HCT116 (cell line): ENCODE results near the gene GRIN2A. TPM values are rescaled to one million over a fixed set of nuclear protein-coding genes. Genes with fewer than 3 reads are reported as not detected.

Experiments
- ATAC-seq: fragments of 200-7000 bp; cut with Tn5 transposase; 2 replicates; pipeline ENCODE4 v1.9.1; 2020; ENCODE audit warnings: mild to moderate bottlenecking, moderate library complexity
- BruUV-seq: library from RNA; stranded (reverse); fragments of 400-500 nt; replicated peaks from 2 replicates; lab custom pipeline; 2021; lab: Mats Ljungman, UMichigan
- CTCF ChIA-PET: fragments of 300-600 bp; sonication (Branson Sonifier 250); formaldehyde crosslinking; loops from one replicate; lab custom pipeline; 2021; ENCODE audit warnings: antibody characterized with exemption; lab: Charles Lee
- POLR2A ChIA-PET: fragments of 300-600, 350-600 bp; sonication (Branson Sonifier 250); formaldehyde crosslinking; loops from one replicate; lab custom pipeline; 2021; ENCODE audit warnings: antibody characterized with exemption; lab: Charles Lee
- RAD21 ChIA-PET, 2 experiments: fragments of 300-600 bp; sonication (Branson Sonifier 250); formaldehyde crosslinking; loops; one replicate each; lab custom pipeline; 2023; ENCODE audit warnings: low total read pairs in 2 of 2; ENCODE audit not compliant: uncharacterized antibody in 2 of 2, unreplicated experiment in 2 of 2, low non-redundant PET in 1 of 2; lab: Charles Lee
- DNase-seq: peaks from one replicate; pipeline ENCODE4 v3.0.0-alpha.2; 2010; ENCODE audit warnings: low read depth, low spot score
- H2AFZ ChIP-seq: fragments of 200-600 bp; shearing (Covaris generic), sonication (generic); 2 replicates; pipeline ENCODE4 v1.6.1; 2017; ENCODE audit warnings: low read depth, mixed run types, mixed read lengths, antibody characterized with exemption, low read length; ENCODE audit not compliant: poor library complexity, severe bottlenecking
- H3K27ac ChIP-seq: 2 replicates; pipeline ENCODE4 v1.5.1; 2012; ENCODE audit warnings: low read depth, low read length
- H3K27me3 ChIP-seq: fragments of 200-600 bp; sonication (generic); 2 replicates; pipeline ENCODE4 v1.6.1; 2016; ENCODE audit warnings: mixed run types, low read length, mixed read lengths; ENCODE audit not compliant: insufficient read depth
- H3K36me3 ChIP-seq, 2 experiments: fragments of 200-500 bp in 1 of 2; fragments of 200-600 bp in 1 of 2; sonication (Bioruptor generic) in 1 of 2; sonication (generic) in 1 of 2; 2 replicates each; pipeline versions ENCODE4 v1.5.1 to v1.6.1; 2014 to 2016; ENCODE audit warnings: low read length in 2 of 2, inconsistent platforms in 1 of 2, mixed read lengths in 1 of 2, mixed run types in 1 of 2; ENCODE audit not compliant: insufficient read depth in 2 of 2, control insufficient read depth in 1 of 2
- H3K4me1 ChIP-seq, 2 experiments: fragments of 200-600 bp in 1 of 2; sonication (generic) in 1 of 2; 2 replicates each; pipeline versions ENCODE4 v1.5.1 to v1.6.1; 2012 to 2017; ENCODE audit warnings: low read length in 2 of 2, inconsistent platforms in 1 of 2, mild to moderate bottlenecking in 1 of 2, mixed read lengths in 1 of 2, mixed run types in 1 of 2, moderate library complexity in 1 of 2; ENCODE audit not compliant: insufficient read depth in 2 of 2, control insufficient read depth in 1 of 2
- H3K4me2 ChIP-seq: fragments of 200-600 bp; sonication (generic); 2 replicates; pipeline ENCODE4 v1.6.1; 2017; ENCODE audit warnings: mixed run types, low read length, mixed read lengths
- H3K4me3 ChIP-seq, 2 experiments: fragments of 200-600 bp in 1 of 2; sonication (generic) in 1 of 2; replicated peaks in 1 of 2; 2 replicates each; pipeline ENCODE4 v1.5.1; 2011 to 2016; ENCODE audit warnings: low read length in 2 of 2, control low read depth in 1 of 2, low read depth in 1 of 2, mild to moderate bottlenecking in 1 of 2, mixed read lengths in 1 of 2, mixed run types in 1 of 2
- H3K79me2 ChIP-seq: fragments of 200-600 bp; sonication (generic); 2 replicates; pipeline ENCODE4 v1.6.1; 2017; ENCODE audit warnings: mild to moderate bottlenecking, mixed run types, low read length, moderate library complexity, mixed read lengths; ENCODE audit not compliant: insufficient read depth
- H3K9ac ChIP-seq: fragments of 200-600 bp; sonication (generic); 2 replicates; pipeline ENCODE4 v1.6.1; 2016; ENCODE audit warnings: low read length, mixed read lengths
- H3K9me2 ChIP-seq: fragments of 200-600 bp; sonication (generic), shearing (Covaris generic); 2 replicates; pipeline ENCODE4 v1.6.1; 2017; ENCODE audit warnings: mixed run types, mild to moderate bottlenecking, moderate library complexity; ENCODE audit not compliant: insufficient read depth
- H3K9me3 ChIP-seq, 2 experiments: fragments of 200-500 bp in 1 of 2; fragments of 200-600 bp in 1 of 2; sonication (Bioruptor generic) in 1 of 2; sonication (generic) in 1 of 2; 2 replicates each; pipeline ENCODE4 v1.6.1; 2014 to 2017; ENCODE audit warnings: low read length in 2 of 2, mixed read lengths in 2 of 2, inconsistent platforms in 1 of 2, low read depth in 1 of 2, mild to moderate bottlenecking in 1 of 2, mixed run types in 1 of 2, moderate library complexity in 1 of 2; ENCODE audit not compliant: control insufficient read depth in 1 of 2, insufficient read depth in 1 of 2
- H4K20me1 ChIP-seq: fragments of 200-600 bp; sonication (generic), shearing (Covaris generic); 2 replicates; pipeline ENCODE4 v1.6.1; 2017; ENCODE audit warnings: mixed run types, mild to moderate bottlenecking, moderate library complexity; ENCODE audit not compliant: insufficient read depth
- CEBPB ChIP-seq: IDR thresholded peaks from 2 replicates; pipeline ENCODE4 v1.6.1; 2012; ENCODE audit warnings: low read depth
- ELF1 ChIP-seq: IDR thresholded peaks from 2 replicates; pipeline ENCODE4 v1.6.1; 2012; ENCODE audit warnings: low read depth, borderline replicate concordance
- POLR2AphosphoS5 ChIP-seq: IDR thresholded peaks from 2 replicates; pipeline ENCODE4 v1.6.1; 2011; ENCODE audit warnings: mild to moderate bottlenecking, low read depth, low read length, moderate library complexity
- SIN3A ChIP-seq: IDR thresholded peaks from 2 replicates; pipeline ENCODE4 v1.6.1; 2012; ENCODE audit warnings: low read depth
- YY1 ChIP-seq: IDR thresholded peaks from 2 replicates; pipeline ENCODE4 v1.6.1; 2011; ENCODE audit warnings: low read length, low read depth, moderate library complexity, mild to moderate bottlenecking; ENCODE audit not compliant: insufficient replicate concordance; ENCODE audit errors: extremely low read depth
- intact Hi-C: fragments of 100-400 bp; cut with micrococcal nuclease; formaldehyde crosslinking; loops from 2 replicates; pipeline ENCODE4 v1.10.0; 2022
- total RNA-seq: library from RNA; stranded (reverse); gene quantifications from one replicate; pipeline ENCODE4 v1.2.1, GENCODE V29; 2021; ENCODE audit not compliant: unreplicated experiment
- TF ChIP-seq, protein P1 (sequence below): IDR thresholded peaks from 2 replicates; pipeline ENCODE4 v1.6.1; 2012
- TF ChIP-seq, protein P2 (sequence below): IDR thresholded peaks from 2 replicates; pipeline ENCODE4 v1.6.1; 2012; ENCODE audit warnings: low read depth

The GRIN2A gene
- total RNA-seq, 1 experiment from 2014 or later: 0.02 TPM

DNA sequence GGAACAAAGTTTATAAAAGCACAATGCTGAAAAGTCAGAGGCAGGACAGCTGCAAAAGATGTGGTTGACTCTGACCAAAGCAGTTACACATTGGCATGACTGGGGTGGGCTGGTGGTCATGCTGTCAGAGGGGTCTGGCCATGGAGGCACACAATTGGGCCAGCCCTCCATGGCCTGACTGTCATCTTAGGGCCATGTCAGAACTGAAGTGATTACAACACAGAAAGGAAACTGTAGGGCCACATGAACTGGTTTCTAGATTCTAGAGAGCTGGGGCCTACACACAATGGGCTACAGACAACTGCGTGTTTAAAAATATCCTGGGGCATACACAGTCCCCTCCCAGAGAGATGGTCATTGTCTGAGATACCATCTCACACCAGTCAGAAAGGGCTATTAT is 380.6 kb downstream of the GRIN2A start:
- H3K9me3 ChIP-seq: no peaks in the 10 kb centered on the region
- H4K20me1 ChIP-seq: no peaks in the 10 kb centered on the region
- RAD21 ChIA-PET: no interaction called here
- intact Hi-C loops: no loop called here
- no peaks in the 10 kb centered on the region for H3K9me2 ChIP-seq
- TF ChIP-seq POLR2AphosphoS5 (no peak), ELF1 (no peak), CEBPB (no peak), YY1 (no peak), SIN3A (no peak)
- TF ChIP-seq, protein P1, sequence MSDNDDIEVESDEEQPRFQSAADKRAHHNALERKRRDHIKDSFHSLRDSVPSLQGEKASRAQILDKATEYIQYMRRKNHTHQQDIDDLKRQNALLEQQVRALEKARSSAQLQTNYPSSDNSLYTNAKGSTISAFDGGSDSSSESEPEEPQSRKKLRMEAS: no peak
- TF ChIP-seq, protein P2, sequence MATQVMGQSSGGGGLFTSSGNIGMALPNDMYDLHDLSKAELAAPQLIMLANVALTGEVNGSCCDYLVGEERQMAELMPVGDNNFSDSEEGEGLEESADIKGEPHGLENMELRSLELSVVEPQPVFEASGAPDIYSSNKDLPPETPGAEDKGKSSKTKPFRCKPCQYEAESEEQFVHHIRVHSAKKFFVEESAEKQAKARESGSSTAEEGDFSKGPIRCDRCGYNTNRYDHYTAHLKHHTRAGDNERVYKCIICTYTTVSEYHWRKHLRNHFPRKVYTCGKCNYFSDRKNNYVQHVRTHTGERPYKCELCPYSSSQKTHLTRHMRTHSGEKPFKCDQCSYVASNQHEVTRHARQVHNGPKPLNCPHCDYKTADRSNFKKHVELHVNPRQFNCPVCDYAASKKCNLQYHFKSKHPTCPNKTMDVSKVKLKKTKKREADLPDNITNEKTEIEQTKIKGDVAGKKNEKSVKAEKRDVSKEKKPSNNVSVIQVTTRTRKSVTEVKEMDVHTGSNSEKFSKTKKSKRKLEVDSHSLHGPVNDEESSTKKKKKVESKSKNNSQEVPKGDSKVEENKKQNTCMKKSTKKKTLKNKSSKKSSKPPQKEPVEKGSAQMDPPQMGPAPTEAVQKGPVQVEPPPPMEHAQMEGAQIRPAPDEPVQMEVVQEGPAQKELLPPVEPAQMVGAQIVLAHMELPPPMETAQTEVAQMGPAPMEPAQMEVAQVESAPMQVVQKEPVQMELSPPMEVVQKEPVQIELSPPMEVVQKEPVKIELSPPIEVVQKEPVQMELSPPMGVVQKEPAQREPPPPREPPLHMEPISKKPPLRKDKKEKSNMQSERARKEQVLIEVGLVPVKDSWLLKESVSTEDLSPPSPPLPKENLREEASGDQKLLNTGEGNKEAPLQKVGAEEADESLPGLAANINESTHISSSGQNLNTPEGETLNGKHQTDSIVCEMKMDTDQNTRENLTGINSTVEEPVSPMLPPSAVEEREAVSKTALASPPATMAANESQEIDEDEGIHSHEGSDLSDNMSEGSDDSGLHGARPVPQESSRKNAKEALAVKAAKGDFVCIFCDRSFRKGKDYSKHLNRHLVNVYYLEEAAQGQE: no peak
- no peaks in the 10 kb centered on the region for H3K36me3 ChIP-seq
- H3K27ac ChIP-seq: no peak overlapping the region
- no peaks in the 10 kb centered on the region for H3K79me2 ChIP-seq
- POLR2A ChIA-PET: no interaction called here
- DNase-seq: no peak
- H3K9ac ChIP-seq: no peak overlapping the region
- ATAC-seq: no peak
- CTCF ChIA-PET: no interaction called here
- no peaks in the 10 kb centered on the region; the same call in 1 of the 2 replicates for H3K27me3 ChIP-seq
- BruUV-seq: no TSS peak
- no peak overlapping the region for H3K4me2 ChIP-seq
- H2AFZ ChIP-seq: no peak overlapping the region
- no peaks in the 10 kb centered on the region for H3K4me1 ChIP-seq
- H3K4me3 ChIP-seq: no peak overlapping the region
